Right lung (tissue), 5 donors: ENCODE data around the gene ATG9B. TPM values are rescaled to one million over a fixed set of nuclear protein-coding genes. Genes with fewer than 3 reads are reported as not detected.

Source experiments
- DNase-seq, 2 donors: peaks; one replicate each; pipeline ENCODE4 v3.0.0-alpha.2; 2013
- polyA plus RNA-seq, 5 donors: library from polyadenylated mRNA; unstranded; fragments of 120-200 nt; gene quantifications; one replicate each; pipeline versions ENCODE4 v1.2.1 to v1.2.3, GENCODE V29; 2013; ENCODE audit warnings: inconsistent platforms in 1 of 5, low replicate concordance in 1 of 5; ENCODE audit not compliant: insufficient read length in 5 of 5, insufficient read depth in 1 of 5

Gene ATG9B
- polyA plus RNA-seq, 5 donors = 1.2 to 4.8 (median 3.6) TPM

- no peak for DNase-seq
Observed at GRCh38 chr7:150967349-150967748, 56.9 kb downstream of the ATG9B start.

GRCh38 chr7:150966002-150966401, 58.3 kb downstream of the ATG9B start:
- no peak for DNase-seq

- no peak for DNase-seq
Observed at GRCh38 chr7:150965273-150965830, 58.9 kb downstream of the ATG9B start.

Other genes starting within 250 kb of the ATG9B start
- gene TMEM176B, start 224.1 kb downstream of the ATG9B start, polyA plus RNA-seq = 10 to 100 TPM in 4 of 5 donors, 1 to 10 TPM in 1; 6.5 to 17.0 (median 13.4) TPM
- 1 to 10 TPM; 4.2 to 6.8 (median 6.4) TPM for gene TMEM176A, start 223.7 kb downstream of the ATG9B start, polyA plus RNA-seq
- gene AOC1, start 172.0 kb downstream of the ATG9B start, polyA plus RNA-seq = under 1 TPM; 0.53 to 0.97 (median 0.66) TPM
- 1 to 10 TPM; 2.9 to 6.3 (median 4.5) TPM for gene KCNH2, start 46.2 kb downstream of the ATG9B start, polyA plus RNA-seq
- 10 to 100 TPM in 2 of 5 donors, 1 to 10 TPM in 3; 5.4 to 11.8 (median 7.5) TPM for gene NOS3, start 33.5 kb downstream of the ATG9B start, polyA plus RNA-seq
- 10 to 100 TPM; 17.6 to 29.3 (median 24.9) TPM for gene ABCB8, start 4.0 kb upstream of the ATG9B start, polyA plus RNA-seq
- 1 to 10 TPM; 2.2 to 7.0 (median 4.5) TPM for gene ASIC3, start 24.0 kb upstream of the ATG9B start, polyA plus RNA-seq
- gene CDK5, start 33.4 kb upstream of the ATG9B start, polyA plus RNA-seq = 10 to 100 TPM; 13.5 to 18.3 (median 14.6) TPM
- gene SLC4A2, start 35.1 kb upstream of the ATG9B start, polyA plus RNA-seq = 100 to 1,000 TPM in 3 of 5 donors, 10 to 100 TPM in 2; 81.9 to 121 (median 103) TPM
- gene FASTK, start 56.3 kb upstream of the ATG9B start, polyA plus RNA-seq = 10 to 100 TPM; 30.9 to 66.9 (median 45.5) TPM
- 10 to 100 TPM; 17.8 to 41.3 (median 22.8) TPM for gene TMUB1, start 59.0 kb upstream of the ATG9B start, polyA plus RNA-seq
- 100 to 1,000 TPM in 1 of 5 donors, 10 to 100 TPM in 4; 73.3 to 100 (median 95.7) TPM for gene AGAP3, start 62.0 kb upstream of the ATG9B start, polyA plus RNA-seq
- under 1 TPM in 2 of 5 donors, not detected in 3; 0.14 to 0.26 TPM for gene GBX1, start 143.2 kb upstream of the ATG9B start, polyA plus RNA-seq
- under 1 TPM in 1 of 5 donors, not detected in 4; 0.23 TPM for gene ASB10, start 162.8 kb upstream of the ATG9B start, polyA plus RNA-seq
- gene H2BK1, start 186.0 kb upstream of the ATG9B start, polyA plus RNA-seq = under 1 TPM in 1 of 5 donors, not detected in 4; 0.35 TPM
- 10 to 100 TPM; 19.0 to 31.6 (median 22.3) TPM for gene ABCF2, start 202.7 kb upstream of the ATG9B start, polyA plus RNA-seq
- gene CHPF2, start 208.0 kb upstream of the ATG9B start, polyA plus RNA-seq = 10 to 100 TPM; 16.3 to 31.3 (median 19.1) TPM
- gene SMARCD3, start 224.2 kb upstream of the ATG9B start, polyA plus RNA-seq = 100 to 1,000 TPM in 3 of 5 donors, 10 to 100 TPM in 2; 75.4 to 137 (median 112) TPM